Fibroblast of pulmonary artery (primary cell): Measurements from ENCODE around the gene ASS1.

Experiments used
- DNase-seq: peaks from one replicate; pipeline ENCODE4 v3.0.0-alpha.2; 2010; ENCODE audit warnings: low read depth
- H3K4me3 ChIP-seq: replicated peaks from 2 replicates; pipeline ENCODE4 v1.5.1; 2011; ENCODE audit warnings: low read depth, mild to moderate bottlenecking, control low read depth, low read length, moderate library complexity
- TF ChIP-seq, protein P1 (sequence below): IDR thresholded peaks from 2 replicates; pipeline ENCODE4 v1.5.1; 2011; ENCODE audit warnings: mild to moderate bottlenecking, control low read depth, low read length, inconsistent platforms; ENCODE audit errors: missing control alignments

The ASS1 gene

DNA sequence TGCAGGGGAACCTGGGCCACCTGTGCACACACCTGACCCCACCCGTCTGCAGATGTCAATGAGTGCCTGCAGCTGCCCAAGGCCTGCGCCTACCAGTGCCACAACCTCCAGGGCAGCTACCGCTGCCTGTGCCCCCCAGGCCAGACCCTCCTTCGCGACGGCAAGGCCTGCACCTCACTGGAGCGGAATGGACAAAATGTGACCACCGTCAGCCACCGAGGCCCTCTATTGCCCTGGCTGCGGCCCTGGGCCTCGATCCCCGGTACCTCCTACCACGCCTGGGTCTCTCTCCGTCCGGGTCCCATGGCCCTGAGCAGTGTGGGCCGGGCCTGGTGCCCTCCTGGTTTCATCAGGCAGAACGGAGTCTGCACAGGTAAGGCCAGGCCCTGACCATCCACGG is 14.5 kb upstream of the ASS1 start:
- H3K4me3 ChIP-seq, result no peak overlapping the region
- TF ChIP-seq, protein P1, sequence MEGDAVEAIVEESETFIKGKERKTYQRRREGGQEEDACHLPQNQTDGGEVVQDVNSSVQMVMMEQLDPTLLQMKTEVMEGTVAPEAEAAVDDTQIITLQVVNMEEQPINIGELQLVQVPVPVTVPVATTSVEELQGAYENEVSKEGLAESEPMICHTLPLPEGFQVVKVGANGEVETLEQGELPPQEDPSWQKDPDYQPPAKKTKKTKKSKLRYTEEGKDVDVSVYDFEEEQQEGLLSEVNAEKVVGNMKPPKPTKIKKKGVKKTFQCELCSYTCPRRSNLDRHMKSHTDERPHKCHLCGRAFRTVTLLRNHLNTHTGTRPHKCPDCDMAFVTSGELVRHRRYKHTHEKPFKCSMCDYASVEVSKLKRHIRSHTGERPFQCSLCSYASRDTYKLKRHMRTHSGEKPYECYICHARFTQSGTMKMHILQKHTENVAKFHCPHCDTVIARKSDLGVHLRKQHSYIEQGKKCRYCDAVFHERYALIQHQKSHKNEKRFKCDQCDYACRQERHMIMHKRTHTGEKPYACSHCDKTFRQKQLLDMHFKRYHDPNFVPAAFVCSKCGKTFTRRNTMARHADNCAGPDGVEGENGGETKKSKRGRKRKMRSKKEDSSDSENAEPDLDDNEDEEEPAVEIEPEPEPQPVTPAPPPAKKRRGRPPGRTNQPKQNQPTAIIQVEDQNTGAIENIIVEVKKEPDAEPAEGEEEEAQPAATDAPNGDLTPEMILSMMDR, result no peak
- DNase-seq, result no peak

DNA sequence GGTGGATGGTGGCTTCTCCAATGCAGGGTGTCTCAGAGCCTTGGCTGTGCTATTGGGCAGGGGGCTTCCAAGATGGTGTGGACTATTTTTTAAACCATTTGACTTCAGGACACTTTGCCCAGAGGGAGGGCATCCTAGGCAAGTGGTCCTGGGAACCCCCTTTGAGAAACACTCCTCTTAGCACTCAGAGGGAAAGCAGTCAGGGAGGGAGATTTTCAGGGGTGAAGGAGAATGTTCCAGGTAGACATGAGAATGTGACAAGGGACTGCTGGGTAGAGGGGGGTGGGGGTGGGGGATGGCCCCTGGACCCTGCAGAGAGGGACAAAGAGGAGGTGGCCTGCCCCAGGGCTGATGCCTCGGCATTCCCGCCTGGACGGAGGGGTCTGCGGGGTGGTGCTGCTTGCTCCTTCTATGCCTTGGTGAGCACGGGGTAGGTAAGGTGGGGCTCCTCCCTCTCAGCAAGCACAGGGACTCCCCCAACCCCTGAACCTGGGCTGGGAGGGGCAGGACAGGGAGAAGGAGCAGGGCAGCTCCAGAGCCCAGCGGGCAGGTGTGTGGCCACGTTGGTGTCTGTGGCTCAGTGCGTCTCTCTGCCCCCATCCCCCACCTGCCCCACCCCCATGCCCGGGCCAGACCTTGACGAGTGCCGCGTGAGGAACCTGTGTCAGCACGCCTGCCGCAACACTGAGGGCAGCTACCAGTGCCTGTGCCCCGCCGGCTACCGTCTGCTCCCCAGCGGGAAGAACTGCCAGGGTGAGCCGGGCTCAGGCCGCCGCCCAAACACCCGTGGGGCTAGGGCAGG is 13.8 kb upstream of the ASS1 start:
- TF ChIP-seq, protein P1, result no peak
- H3K4me3 ChIP-seq, result no peak overlapping the region
- no peak for DNase-seq

DNA sequence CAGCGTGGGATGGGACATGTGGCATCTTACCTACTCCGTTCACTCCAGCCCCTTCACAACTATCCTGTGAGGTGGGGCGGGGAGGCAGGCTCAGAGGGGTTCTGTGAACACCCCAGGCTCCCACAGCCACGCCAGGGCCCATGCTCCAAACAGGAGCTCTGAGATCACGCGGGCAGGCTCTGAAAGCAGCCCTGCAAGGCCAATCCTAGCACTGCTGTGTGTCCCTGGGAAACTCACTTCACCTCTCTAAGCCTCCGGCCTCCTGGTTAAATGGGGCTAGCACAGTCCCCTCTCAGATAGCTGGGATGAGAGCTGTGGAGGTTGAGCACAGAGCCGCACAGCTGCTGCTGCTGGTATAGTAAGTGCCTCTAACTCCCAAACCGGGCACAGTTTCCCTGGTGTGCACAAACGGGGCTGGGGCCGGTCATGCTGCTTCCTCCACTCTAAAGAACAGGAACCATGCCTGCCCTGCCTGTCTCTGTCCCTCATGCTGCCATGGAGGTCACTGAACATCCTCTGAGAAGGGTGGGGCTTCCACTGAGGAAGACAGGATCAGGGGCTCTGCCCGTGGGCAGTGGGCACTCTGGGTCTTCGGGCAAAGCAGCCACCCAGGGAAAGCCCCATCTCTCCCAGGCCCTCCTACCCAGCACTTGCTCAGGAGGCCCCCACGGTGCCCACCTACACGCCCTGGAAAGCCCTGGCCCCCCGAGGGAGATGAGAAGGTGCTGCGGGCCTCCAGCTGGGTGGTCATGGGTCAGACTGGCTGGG is 13.0 kb upstream of the ASS1 start:
- TF ChIP-seq, protein P1, result no peak
- H3K4me3 ChIP-seq, result no peak overlapping the region
- DNase-seq, result no peak

DNA sequence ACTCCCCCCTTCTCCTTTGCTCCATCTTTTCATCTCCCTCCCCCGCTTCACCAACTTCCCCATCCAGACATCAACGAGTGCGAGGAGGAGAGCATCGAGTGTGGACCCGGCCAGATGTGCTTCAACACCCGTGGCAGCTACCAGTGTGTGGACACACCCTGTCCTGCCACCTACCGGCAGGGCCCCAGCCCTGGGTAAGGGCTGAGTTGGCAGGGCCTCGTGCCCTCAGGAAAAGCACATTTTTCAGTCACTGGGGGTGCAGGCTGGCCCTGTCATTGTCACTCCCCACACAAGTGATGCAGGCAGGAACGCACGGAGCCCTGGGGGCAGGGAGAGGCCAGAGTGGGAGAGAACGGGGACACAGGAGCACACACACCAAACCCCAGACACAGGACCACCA is 12.4 kb upstream of the ASS1 start:
- DNase-seq, result no peak
- no peak overlapping the region for H3K4me3 ChIP-seq
- TF ChIP-seq, protein P1, result no peak

DNA sequence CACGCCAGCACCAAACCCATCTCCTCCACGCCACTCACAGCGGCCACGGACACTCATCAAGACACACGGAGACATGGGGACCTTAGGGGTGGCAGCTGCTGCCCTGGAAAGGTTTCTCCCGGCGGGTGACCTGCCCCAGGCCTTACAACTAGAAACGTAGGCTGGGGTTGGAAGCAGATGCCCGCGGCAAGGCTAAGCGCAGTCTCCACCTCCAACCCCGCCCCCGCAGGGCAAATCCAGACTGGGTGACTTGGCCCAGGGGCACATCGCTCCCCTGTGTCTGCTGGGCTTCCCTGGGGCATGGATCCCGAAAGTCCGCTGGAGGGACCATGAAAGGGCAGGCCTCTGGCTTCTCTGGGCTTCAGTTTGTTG is 12.0 kb upstream of the ASS1 start:
- DNase-seq, result no peak
- TF ChIP-seq, protein P1, result no peak
- no peak overlapping the region for H3K4me3 ChIP-seq

DNA sequence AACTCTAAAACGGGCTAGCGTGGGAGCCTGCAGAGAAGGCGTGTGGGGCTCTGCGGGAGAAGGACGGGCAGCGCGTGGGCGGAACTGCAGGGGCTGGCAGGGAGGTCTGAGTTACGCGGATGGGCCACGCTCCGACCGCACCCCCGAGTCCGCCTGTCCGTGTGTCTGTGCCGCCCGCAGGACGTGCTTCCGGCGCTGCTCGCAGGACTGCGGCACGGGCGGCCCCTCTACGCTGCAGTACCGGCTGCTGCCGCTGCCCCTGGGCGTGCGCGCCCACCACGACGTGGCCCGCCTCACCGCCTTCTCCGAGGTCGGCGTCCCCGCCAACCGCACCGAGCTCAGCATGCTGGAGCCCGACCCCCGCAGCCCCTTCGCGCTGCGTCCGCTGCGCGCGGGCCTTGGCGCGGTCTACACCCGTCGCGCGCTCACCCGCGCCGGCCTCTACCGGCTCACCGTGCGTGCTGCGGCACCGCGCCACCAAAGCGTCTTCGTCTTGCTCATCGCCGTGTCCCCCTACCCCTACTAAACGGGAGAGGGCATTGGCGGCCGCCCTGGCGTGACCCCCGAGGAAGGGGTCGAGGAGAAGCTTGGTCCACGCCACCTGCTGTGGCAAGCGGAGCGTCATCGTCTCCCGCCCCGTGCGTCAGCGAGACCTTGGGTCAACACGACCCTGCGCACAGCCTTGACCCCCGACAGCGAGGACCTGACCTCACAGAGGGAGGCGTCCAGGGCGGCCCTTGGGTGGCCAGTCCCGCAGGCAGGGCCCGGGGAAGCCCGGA is 11.4 kb upstream of the ASS1 start:
- H3K4me3 ChIP-seq, result no peak overlapping the region
- DNase-seq, result peak; percentile 49
- TF ChIP-seq, protein P1, result no peak
